SK-N-SH (cell line): ENCODE measurements around the gene TSGA10. TPM values are rescaled to one million over a fixed set of nuclear protein-coding genes. Genes with fewer than 3 reads are reported as not detected.

Experiments
- CTCF ChIA-PET: fragments of 300-600, 350-600 bp; formaldehyde crosslinking; extraction: SDS; loops from one replicate; lab custom pipeline; 2021; lab: Yijun Ruan, JAX
- POLR2A ChIA-PET: fragments of 350-600 bp; sonication (Branson Sonifier 250); formaldehyde crosslinking; extraction: SDS; loops from one replicate; lab custom pipeline; 2020; ENCODE audit warnings: antibody characterized with exemption, inconsistent platforms; lab: Yijun Ruan, JAX
- DNase-seq: peaks from one replicate; pipeline ENCODE4 v3.0.0; 2012
- H2AFZ ChIP-seq: fragments of 200-600 bp; sonication (generic); 2 replicates; pipeline ENCODE4 v1.8.1; 2016; ENCODE audit warnings: antibody characterized with exemption, mild to moderate bottlenecking, low read depth
- H3F3A ChIP-seq: fragments of 200-600 bp; sonication (generic); replicated peaks from 2 replicates; pipeline ENCODE3; 2016; ENCODE audit warnings: antibody characterized with exemption, mild to moderate bottlenecking; ENCODE audit not compliant: insufficient read depth
- H3K27ac ChIP-seq, 2 experiments: fragments of 200-500 bp in 1 of 2; fragments of 200-600 bp in 1 of 2; sonication (Bioruptor generic) in 1 of 2; sonication (generic), shearing (Covaris generic) in 1 of 2; 2 replicates each; pipeline versions ENCODE4 v1.5.1 to v1.6.1; 2014 to 2016; ENCODE audit warnings: low read depth in 2 of 2, inconsistent platforms in 1 of 2, low read length in 1 of 2, mild to moderate bottlenecking in 1 of 2, mixed read lengths in 1 of 2
- H3K27me3 ChIP-seq: fragments of 200-600 bp; sonication (generic), shearing (Covaris generic); 2 replicates; pipeline ENCODE4 v1.6.1; 2016; ENCODE audit warnings: mixed run types; ENCODE audit not compliant: insufficient read depth
- H3K36me3 ChIP-seq, 2 experiments: fragments of 200-500 bp in 1 of 2; fragments of 200-600 bp in 1 of 2; sonication (Bioruptor generic) in 1 of 2; sonication (generic) in 1 of 2; replicated peaks in 1 of 2; 2 replicates each; pipeline versions ENCODE3 to v1.5.1; 2014 to 2016; ENCODE audit warnings: low read length in 1 of 2, mild to moderate bottlenecking in 1 of 2; ENCODE audit not compliant: insufficient read depth in 2 of 2, control insufficient read depth in 1 of 2
- H3K4me1 ChIP-seq, 2 experiments: fragments of 200-500 bp in 1 of 2; fragments of 200-600 bp in 1 of 2; sonication (Bioruptor generic) in 1 of 2; sonication (generic), shearing (Covaris generic) in 1 of 2; 2 replicates each; pipeline versions ENCODE4 v1.5.1 to v1.6.1; 2014 to 2016; ENCODE audit warnings: low read depth in 1 of 2, low read length in 1 of 2, mixed run types in 1 of 2; ENCODE audit not compliant: insufficient read depth in 2 of 2, control insufficient read depth in 1 of 2
- H3K4me2 ChIP-seq: fragments of 200-600 bp; sonication (generic), shearing (Covaris generic); 2 replicates; pipeline ENCODE4 v1.6.1; 2017; ENCODE audit warnings: mixed run types
- H3K4me3 ChIP-seq, 2 experiments: fragments of 200-500 bp in 1 of 2; fragments of 200-600 bp in 1 of 2; sonication (Bioruptor generic) in 1 of 2; sonication (generic), shearing (Covaris generic) in 1 of 2; 2 replicates each; pipeline versions ENCODE4 v1.5.1 to v1.8.1; 2014 to 2016; ENCODE audit warnings: low read depth in 2 of 2, inconsistent platforms in 1 of 2, low read length in 1 of 2, mild to moderate bottlenecking in 1 of 2, mixed read lengths in 1 of 2, moderate library complexity in 1 of 2
- H3K79me2 ChIP-seq: fragments of 200-600 bp; sonication (generic); 2 replicates; pipeline ENCODE4 v1.8.1; 2017; ENCODE audit warnings: mild to moderate bottlenecking; ENCODE audit not compliant: insufficient read depth
- H3K9ac ChIP-seq: fragments of 200-600 bp; sonication (generic); 2 replicates; pipeline ENCODE4 v1.6.1; 2017; ENCODE audit warnings: mixed run types
- H3K9me2 ChIP-seq: fragments of 200-600 bp; sonication (generic); 2 replicates; pipeline ENCODE4 v1.6.1; 2017; ENCODE audit warnings: mixed run types
- H3K9me3 ChIP-seq: fragments of 200-600 bp; sonication (generic); 2 replicates; pipeline ENCODE4 v1.6.1; 2017; ENCODE audit warnings: mixed run types, mild to moderate bottlenecking, moderate library complexity
- H4K20me1 ChIP-seq: fragments of 200-600 bp; sonication (generic); 2 replicates; pipeline ENCODE4 v1.6.1; 2017; ENCODE audit warnings: mild to moderate bottlenecking, mixed run types; ENCODE audit not compliant: insufficient read depth
- CHD2 ChIP-seq: fragments of 150-350 bp; IDR thresholded peaks from 2 replicates; pipeline ENCODE4 v1.6.1; 2018; ENCODE audit warnings: low read length; ENCODE audit not compliant: partially characterized antibody
- EZH2phosphoT487 ChIP-seq: fragments of 200-600 bp; sonication (generic); IDR thresholded peaks from 2 replicates; pipeline ENCODE4 v1.6.1; 2017; ENCODE audit warnings: low read depth, mixed run types, mild to moderate bottlenecking, antibody characterized with exemption, moderate library complexity, borderline replicate concordance
- FOSL2 ChIP-seq: IDR thresholded peaks from 2 replicates; pipeline ENCODE4 v1.4.0; 2012; ENCODE audit warnings: low read depth, mild to moderate bottlenecking, moderate library complexity, borderline replicate concordance
- FOXM1 ChIP-seq: IDR thresholded peaks from 2 replicates; pipeline ENCODE4 v1.4.0; 2012; ENCODE audit warnings: low read depth, mild to moderate bottlenecking
- GATA2 ChIP-seq: sonication (generic); formaldehyde crosslinking; IDR thresholded peaks from 2 replicates; pipeline ENCODE4 v1.5.0; 2020; ENCODE audit warnings: mild to moderate bottlenecking, missing genetic modification reagents
- JUND ChIP-seq: IDR thresholded peaks from 2 replicates; pipeline ENCODE4 v1.4.0; 2012
- NFIC ChIP-seq: IDR thresholded peaks from 2 replicates; pipeline ENCODE4 v1.4.0; 2012; ENCODE audit warnings: borderline replicate concordance
- NRF1 ChIP-seq: IDR thresholded peaks from 2 replicates; pipeline ENCODE4 v1.6.1; 2012; ENCODE audit warnings: low read depth, mild to moderate bottlenecking, low read length
- POLR2AphosphoS5 ChIP-seq: IDR thresholded peaks from 2 replicates; pipeline ENCODE4 v1.6.1; 2012; ENCODE audit warnings: low read depth, low read length
- RAD21 ChIP-seq: IDR thresholded peaks from 2 replicates; pipeline ENCODE4 v1.6.1; 2012; ENCODE audit warnings: mild to moderate bottlenecking, low read length
- RCOR1 ChIP-seq: fragments of 150-350 bp; IDR thresholded peaks from 2 replicates; pipeline ENCODE4 v1.6.1; 2017; ENCODE audit warnings: antibody characterized with exemption, low read length
- SIN3A ChIP-seq: IDR thresholded peaks from 2 replicates; pipeline ENCODE4 v1.6.1; 2012; ENCODE audit warnings: low read depth, mild to moderate bottlenecking, low read length, moderate library complexity, borderline replicate concordance
- TAF1 ChIP-seq: IDR thresholded peaks from 2 replicates; pipeline ENCODE4 v1.6.1; 2012; ENCODE audit warnings: low read depth, mild to moderate bottlenecking, low read length, moderate library complexity, borderline replicate concordance
- TEAD4 ChIP-seq: IDR thresholded peaks from 2 replicates; pipeline ENCODE4 v1.4.0; 2012; ENCODE audit warnings: mild to moderate bottlenecking, borderline replicate concordance; ENCODE audit not compliant: insufficient read depth
- WGBS: methylation state at CpG from one replicate; pipeline ENCODE4 v1.1.6; 2017; ENCODE audit warnings: low lambda C conversion rate; 5-methylcytosine and 5-hydroxymethylcytosine counted together
- polyA plus RNA-seq, 3 experiments: library from polyadenylated mRNA; depleted of rRNA; stranded (reverse); fragments of >200 nt; gene quantifications; 2 replicates each; pipeline ENCODE4 v1.2.3, GENCODE V29; 2012
- TF ChIP-seq, protein P1 (sequence below): IDR thresholded peaks from 2 replicates; pipeline ENCODE4; 2012
- TF ChIP-seq, protein P2 (sequence below): fragments of 150-350 bp; IDR thresholded peaks from 2 replicates; pipeline ENCODE4 v1.6.1; 2016; ENCODE audit warnings: mild to moderate bottlenecking, low read depth, low read length
- TF ChIP-seq, protein P3 (sequence below): IDR thresholded peaks from 2 replicates; pipeline ENCODE4 v1.4.0; 2012; ENCODE audit warnings: low read depth, borderline replicate concordance
- TF ChIP-seq, protein P4 (sequence below): IDR thresholded peaks from 2 replicates; pipeline ENCODE4 v1.4.0; 2012; ENCODE audit warnings: low read depth
- TF ChIP-seq, protein P5 (sequence below): fragments of 200-600 bp; sonication (generic); IDR thresholded peaks from 2 replicates; pipeline ENCODE4 v1.6.1; 2017; ENCODE audit warnings: antibody characterized with exemption, mild to moderate bottlenecking, moderate library complexity
- TF ChIP-seq, protein P6 (sequence below): IDR thresholded peaks from 2 replicates; pipeline ENCODE4 v1.6.1; 2012; ENCODE audit warnings: mild to moderate bottlenecking, low read depth, low read length, moderate library complexity

The TSGA10 gene
- polyA plus RNA-seq, 1 of the 3 experiments (the other 2 are of a cell fraction), result 1.8 TPM

DNA sequence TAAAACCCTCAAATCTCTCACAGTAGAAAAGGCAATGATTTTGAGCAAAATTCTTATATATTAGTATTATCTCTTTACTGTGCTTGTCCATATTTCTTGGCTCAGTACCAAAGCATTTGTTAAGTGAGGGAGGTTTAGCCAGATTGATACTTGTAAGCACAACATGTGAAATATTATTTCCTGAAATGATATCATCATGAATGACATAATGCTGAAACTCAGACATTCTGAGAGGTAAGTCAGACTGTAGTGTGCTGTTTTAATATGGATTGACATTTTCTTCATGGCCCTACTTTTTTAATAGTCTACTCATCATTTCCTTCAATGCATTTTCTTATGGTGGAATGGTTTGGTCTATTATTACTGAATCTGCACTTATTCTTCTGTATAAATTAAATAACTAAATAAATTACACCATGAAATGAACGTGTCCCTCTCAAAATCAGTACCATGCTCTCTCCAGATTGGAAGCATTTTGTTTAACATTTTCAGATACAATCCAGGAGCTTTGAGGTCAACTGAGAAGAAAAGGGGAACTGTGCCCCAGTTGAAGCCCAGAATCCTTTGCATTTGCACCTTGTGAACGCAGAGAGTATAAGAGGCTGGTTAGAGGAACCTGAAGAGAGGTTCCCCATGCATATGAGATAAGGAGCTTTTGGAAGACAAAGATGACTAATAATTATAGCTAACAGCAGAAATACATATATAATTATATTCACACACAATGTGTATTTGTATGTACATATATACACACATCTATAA lies 168.7 kb downstream of the TSGA10 start:
- no peaks in the 10 kb centered on the region for H3F3A ChIP-seq
- no peak overlapping the region for H3K4me3 ChIP-seq
- H3K36me3 ChIP-seq, result no peaks in the 10 kb centered on the region
- WGBS, result 7% methylated on average over 2 of the region's 2 CpGs
- no peak for DNase-seq
- H3K27me3 ChIP-seq, result no peaks in the 10 kb centered on the region
- TF ChIP-seq JUND, result no peak
- TF ChIP-seq CHD2, result no peak
- TF ChIP-seq, protein P1, sequence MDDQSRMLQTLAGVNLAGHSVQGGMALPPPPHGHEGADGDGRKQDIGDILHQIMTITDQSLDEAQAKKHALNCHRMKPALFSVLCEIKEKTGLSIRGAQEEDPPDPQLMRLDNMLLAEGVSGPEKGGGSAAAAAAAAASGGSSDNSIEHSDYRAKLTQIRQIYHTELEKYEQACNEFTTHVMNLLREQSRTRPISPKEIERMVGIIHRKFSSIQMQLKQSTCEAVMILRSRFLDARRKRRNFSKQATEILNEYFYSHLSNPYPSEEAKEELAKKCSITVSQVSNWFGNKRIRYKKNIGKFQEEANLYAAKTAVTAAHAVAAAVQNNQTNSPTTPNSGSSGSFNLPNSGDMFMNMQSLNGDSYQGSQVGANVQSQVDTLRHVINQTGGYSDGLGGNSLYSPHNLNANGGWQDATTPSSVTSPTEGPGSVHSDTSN, result no peak
- TF ChIP-seq NRF1, result no peak
- TF ChIP-seq RAD21, result no peak
- no peak for TF ChIP-seq TAF1
- TF ChIP-seq, protein P2, sequence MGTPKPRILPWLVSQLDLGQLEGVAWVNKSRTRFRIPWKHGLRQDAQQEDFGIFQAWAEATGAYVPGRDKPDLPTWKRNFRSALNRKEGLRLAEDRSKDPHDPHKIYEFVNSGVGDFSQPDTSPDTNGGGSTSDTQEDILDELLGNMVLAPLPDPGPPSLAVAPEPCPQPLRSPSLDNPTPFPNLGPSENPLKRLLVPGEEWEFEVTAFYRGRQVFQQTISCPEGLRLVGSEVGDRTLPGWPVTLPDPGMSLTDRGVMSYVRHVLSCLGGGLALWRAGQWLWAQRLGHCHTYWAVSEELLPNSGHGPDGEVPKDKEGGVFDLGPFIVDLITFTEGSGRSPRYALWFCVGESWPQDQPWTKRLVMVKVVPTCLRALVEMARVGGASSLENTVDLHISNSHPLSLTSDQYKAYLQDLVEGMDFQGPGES, result no peak
- TF ChIP-seq SIN3A, result no peak
- no peak for TF ChIP-seq RCOR1
- no peak for TF ChIP-seq TEAD4
- TF ChIP-seq FOSL2, result no peak
- TF ChIP-seq, protein P3, sequence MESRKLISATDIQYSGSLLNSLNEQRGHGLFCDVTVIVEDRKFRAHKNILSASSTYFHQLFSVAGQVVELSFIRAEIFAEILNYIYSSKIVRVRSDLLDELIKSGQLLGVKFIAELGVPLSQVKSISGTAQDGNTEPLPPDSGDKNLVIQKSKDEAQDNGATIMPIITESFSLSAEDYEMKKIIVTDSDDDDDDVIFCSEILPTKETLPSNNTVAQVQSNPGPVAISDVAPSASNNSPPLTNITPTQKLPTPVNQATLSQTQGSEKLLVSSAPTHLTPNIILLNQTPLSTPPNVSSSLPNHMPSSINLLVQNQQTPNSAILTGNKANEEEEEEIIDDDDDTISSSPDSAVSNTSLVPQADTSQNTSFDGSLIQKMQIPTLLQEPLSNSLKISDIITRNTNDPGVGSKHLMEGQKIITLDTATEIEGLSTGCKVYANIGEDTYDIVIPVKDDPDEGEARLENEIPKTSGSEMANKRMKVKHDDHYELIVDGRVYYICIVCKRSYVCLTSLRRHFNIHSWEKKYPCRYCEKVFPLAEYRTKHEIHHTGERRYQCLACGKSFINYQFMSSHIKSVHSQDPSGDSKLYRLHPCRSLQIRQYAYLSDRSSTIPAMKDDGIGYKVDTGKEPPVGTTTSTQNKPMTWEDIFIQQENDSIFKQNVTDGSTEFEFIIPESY, result no peak
- TF ChIP-seq GATA2 (CRISPR knock-in tag), result no peak
- TF ChIP-seq EZH2phosphoT487, result no peak
- TF ChIP-seq POLR2AphosphoS5, result no peak
- TF ChIP-seq NFIC, result no peak
- TF ChIP-seq, protein P4, sequence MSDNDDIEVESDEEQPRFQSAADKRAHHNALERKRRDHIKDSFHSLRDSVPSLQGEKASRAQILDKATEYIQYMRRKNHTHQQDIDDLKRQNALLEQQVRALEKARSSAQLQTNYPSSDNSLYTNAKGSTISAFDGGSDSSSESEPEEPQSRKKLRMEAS, result no peak
- TF ChIP-seq FOXM1, result no peak
- TF ChIP-seq, protein P5, sequence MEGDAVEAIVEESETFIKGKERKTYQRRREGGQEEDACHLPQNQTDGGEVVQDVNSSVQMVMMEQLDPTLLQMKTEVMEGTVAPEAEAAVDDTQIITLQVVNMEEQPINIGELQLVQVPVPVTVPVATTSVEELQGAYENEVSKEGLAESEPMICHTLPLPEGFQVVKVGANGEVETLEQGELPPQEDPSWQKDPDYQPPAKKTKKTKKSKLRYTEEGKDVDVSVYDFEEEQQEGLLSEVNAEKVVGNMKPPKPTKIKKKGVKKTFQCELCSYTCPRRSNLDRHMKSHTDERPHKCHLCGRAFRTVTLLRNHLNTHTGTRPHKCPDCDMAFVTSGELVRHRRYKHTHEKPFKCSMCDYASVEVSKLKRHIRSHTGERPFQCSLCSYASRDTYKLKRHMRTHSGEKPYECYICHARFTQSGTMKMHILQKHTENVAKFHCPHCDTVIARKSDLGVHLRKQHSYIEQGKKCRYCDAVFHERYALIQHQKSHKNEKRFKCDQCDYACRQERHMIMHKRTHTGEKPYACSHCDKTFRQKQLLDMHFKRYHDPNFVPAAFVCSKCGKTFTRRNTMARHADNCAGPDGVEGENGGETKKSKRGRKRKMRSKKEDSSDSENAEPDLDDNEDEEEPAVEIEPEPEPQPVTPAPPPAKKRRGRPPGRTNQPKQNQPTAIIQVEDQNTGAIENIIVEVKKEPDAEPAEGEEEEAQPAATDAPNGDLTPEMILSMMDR, result no peak
- TF ChIP-seq, protein P6, sequence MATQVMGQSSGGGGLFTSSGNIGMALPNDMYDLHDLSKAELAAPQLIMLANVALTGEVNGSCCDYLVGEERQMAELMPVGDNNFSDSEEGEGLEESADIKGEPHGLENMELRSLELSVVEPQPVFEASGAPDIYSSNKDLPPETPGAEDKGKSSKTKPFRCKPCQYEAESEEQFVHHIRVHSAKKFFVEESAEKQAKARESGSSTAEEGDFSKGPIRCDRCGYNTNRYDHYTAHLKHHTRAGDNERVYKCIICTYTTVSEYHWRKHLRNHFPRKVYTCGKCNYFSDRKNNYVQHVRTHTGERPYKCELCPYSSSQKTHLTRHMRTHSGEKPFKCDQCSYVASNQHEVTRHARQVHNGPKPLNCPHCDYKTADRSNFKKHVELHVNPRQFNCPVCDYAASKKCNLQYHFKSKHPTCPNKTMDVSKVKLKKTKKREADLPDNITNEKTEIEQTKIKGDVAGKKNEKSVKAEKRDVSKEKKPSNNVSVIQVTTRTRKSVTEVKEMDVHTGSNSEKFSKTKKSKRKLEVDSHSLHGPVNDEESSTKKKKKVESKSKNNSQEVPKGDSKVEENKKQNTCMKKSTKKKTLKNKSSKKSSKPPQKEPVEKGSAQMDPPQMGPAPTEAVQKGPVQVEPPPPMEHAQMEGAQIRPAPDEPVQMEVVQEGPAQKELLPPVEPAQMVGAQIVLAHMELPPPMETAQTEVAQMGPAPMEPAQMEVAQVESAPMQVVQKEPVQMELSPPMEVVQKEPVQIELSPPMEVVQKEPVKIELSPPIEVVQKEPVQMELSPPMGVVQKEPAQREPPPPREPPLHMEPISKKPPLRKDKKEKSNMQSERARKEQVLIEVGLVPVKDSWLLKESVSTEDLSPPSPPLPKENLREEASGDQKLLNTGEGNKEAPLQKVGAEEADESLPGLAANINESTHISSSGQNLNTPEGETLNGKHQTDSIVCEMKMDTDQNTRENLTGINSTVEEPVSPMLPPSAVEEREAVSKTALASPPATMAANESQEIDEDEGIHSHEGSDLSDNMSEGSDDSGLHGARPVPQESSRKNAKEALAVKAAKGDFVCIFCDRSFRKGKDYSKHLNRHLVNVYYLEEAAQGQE, result no peak
- TF ChIP-seq, all 33 proteins: peak for 0
- POLR2A ChIA-PET, result no interaction called here
- Histone ChIP-seq H2AFZ (no peak overlapping the region), H3K9ac (no peak overlapping the region), H4K20me1 (no peaks in the 10 kb centered on the region), H3K9me3 (no peaks in the 10 kb centered on the region), H3K4me1 (no peaks in the 10 kb centered on the region), H3K79me2 (no peaks in the 10 kb centered on the region), H3K9me2 (no peaks in the 10 kb centered on the region), H3K4me2 (no peak overlapping the region), H3K27ac (no peak overlapping the region)
- CTCF ChIA-PET, result no interaction called here
